ENCODE measurements around the gene KIF24.
"Not testable (repeated sequence)": the region's sequence is repeated elsewhere in the genome, so short reads cannot be mapped to it uniquely, and the experiment has no call there.

KIF24 gene

DNA sequence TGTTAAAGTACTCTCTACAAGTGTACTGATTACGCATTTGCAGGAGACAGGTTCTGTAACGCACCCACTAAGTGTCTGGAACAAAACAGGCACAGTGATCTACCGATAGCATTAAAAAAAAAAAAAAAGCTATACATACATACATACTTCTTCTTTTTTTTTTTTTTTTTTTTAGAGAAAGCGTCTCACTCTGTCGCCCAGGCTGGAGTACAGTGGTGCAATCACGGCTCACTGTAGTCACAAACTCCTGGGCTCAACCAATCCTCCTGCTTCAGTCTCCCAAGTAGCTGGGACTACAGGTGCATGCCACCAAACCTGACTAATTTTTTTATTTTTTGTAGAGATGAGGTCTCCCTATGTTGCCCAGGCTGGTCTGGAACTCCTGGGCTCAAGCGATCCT is 7.6 kb downstream of the KIF24 start:
- Mint-ChIP-seq H3K27ac (no peak overlapping the region), H3K4me1 (peaks cover 35% of the 10 kb centered on the region), H3K9me3 (no peaks in the 10 kb centered on the region), H3K36me3 (ENCODE audit: low read depth) (no peaks in the 10 kb centered on the region), H3K4me3 (no peak overlapping the region), H3K27me3 (ENCODE audit: low read depth) (no peaks in the 10 kb centered on the region)
- TF ChIP-seq, protein P1, sequence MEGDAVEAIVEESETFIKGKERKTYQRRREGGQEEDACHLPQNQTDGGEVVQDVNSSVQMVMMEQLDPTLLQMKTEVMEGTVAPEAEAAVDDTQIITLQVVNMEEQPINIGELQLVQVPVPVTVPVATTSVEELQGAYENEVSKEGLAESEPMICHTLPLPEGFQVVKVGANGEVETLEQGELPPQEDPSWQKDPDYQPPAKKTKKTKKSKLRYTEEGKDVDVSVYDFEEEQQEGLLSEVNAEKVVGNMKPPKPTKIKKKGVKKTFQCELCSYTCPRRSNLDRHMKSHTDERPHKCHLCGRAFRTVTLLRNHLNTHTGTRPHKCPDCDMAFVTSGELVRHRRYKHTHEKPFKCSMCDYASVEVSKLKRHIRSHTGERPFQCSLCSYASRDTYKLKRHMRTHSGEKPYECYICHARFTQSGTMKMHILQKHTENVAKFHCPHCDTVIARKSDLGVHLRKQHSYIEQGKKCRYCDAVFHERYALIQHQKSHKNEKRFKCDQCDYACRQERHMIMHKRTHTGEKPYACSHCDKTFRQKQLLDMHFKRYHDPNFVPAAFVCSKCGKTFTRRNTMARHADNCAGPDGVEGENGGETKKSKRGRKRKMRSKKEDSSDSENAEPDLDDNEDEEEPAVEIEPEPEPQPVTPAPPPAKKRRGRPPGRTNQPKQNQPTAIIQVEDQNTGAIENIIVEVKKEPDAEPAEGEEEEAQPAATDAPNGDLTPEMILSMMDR (IDR thresholded peaks at IDR 0.05; ENCODE audit: unreplicated experiment in 3 of 3) = no peak

DNA sequence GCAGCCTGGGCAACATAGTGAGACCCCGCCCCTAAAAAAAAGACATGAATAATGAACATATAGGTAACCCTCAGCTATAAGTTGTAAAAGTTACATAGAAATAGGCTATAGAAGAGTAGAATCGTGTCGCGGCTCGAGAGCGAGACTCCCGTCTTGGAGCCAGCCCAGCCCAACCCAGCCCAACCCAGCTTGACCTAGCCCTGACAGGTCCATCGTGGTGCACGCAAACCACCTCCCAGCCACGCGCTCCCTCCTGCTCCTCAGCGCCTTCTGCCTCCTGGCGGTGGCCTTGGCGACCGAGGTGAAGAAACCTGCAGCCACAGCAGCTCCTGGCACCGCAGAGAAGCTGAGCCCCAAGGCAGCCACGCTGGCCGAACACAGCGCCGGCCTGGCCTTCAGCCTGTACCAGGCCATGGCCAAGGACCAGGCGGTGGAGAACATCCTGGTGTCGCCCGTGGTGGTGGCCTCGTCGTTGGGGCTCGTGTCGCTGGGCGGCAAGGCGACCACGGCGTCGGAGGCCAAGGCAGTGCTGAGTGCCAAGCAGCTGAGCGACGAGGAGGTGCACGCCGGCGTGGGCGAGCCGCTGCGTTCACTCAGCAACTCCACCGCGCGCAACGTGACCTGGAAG is 10.8 kb downstream of the KIF24 start:
- Mint-ChIP-seq H3K36me3 (ENCODE audit: low read depth) (no peaks in the 10 kb centered on the region), H3K9me3 (no peaks in the 10 kb centered on the region), H3K4me3 (no peak overlapping the region)

DNA sequence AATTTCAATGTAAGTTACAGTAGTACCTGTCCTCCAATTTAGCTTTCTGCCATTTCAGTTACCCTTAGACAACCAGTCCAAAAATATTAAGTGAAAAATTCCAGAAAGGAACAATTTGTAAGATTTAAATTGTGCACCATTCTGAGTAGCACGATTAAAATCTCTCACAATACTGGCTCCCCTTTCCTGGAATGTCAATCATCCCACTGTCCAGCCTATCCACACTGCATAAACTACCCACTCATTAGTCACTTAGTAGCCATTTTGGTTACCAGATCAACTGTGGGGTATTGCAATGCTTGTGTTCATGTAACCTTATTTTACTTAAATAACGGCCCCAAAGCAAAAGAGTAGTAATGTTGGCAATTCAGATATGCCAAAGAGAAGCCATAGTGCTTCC is 11.6 kb downstream of the KIF24 start:
- TF ChIP-seq, protein P1 (IDR thresholded peaks at IDR 0.05; ENCODE audit: unreplicated experiment in 3 of 3) = no peak
- H3K27me3 Mint-ChIP-seq (ENCODE audit: low read depth) = no peaks in the 10 kb centered on the region
- no peaks in the 10 kb centered on the region for H3K36me3 Mint-ChIP-seq (ENCODE audit: low read depth)
- H3K4me3 Mint-ChIP-seq = no peak overlapping the region
- peaks cover 10% of the 10 kb centered on the region for H3K4me1 Mint-ChIP-seq
- H3K27ac Mint-ChIP-seq = no peak overlapping the region
- no peaks in the 10 kb centered on the region for H3K9me3 Mint-ChIP-seq

More for the DNA sequence above, 10.8 kb downstream of the KIF24 start:
- Mint-ChIP-seq H3K27ac (no peak overlapping the region), H3K4me1 (peaks cover 16% of the 10 kb centered on the region), H3K27me3 (ENCODE audit: low read depth) (no peaks in the 10 kb centered on the region)
- TF ChIP-seq, protein P1 (IDR thresholded peaks at IDR 0.05; ENCODE audit: unreplicated experiment in 3 of 3) = no peak

DNA sequence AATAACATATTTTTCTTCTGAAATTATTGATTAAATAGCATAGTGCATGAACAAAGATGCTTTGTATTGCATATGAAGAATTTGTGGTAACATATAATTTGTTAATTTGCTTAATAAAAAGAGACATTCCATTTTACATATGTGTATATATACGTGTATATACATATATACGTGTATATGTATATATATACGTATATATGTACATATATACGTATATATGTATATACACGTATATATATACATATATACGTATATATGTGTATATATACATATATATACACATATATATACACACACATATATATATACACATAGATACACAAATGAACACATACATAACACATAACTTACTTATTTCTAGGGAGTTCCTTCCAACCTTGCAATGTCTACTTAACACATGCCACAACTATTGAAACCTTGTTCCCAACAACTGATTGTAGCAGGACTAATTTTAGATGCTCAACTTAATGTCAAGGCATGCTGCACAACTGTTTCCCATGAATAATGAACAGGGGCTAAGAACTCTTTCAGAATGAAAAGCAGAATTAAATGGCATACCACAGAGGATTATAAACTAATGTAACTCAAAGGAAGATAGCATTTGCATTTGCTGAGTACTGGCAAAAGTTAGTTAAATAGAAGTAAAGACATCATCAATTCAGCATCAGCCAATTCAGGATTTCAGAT is 17.4 kb downstream of the KIF24 start:
- peaks cover 5% of the 10 kb centered on the region for H3K4me1 Mint-ChIP-seq
- TF ChIP-seq, protein P1 (IDR thresholded peaks at IDR 0.05; ENCODE audit: unreplicated experiment in 3 of 3) = no peak
- H3K9me3 Mint-ChIP-seq = no peaks in the 10 kb centered on the region
- H3K4me3 Mint-ChIP-seq = peak overlapping the region in 2 of 3 experiments; percentile 77 to 84
- no peaks in the 10 kb centered on the region for H3K27me3 Mint-ChIP-seq (ENCODE audit: low read depth)
- no peaks in the 10 kb centered on the region for H3K36me3 Mint-ChIP-seq (ENCODE audit: low read depth)
- peak overlapping the region; percentile 3 to 26 (median 20) for H3K27ac Mint-ChIP-seq

DNA sequence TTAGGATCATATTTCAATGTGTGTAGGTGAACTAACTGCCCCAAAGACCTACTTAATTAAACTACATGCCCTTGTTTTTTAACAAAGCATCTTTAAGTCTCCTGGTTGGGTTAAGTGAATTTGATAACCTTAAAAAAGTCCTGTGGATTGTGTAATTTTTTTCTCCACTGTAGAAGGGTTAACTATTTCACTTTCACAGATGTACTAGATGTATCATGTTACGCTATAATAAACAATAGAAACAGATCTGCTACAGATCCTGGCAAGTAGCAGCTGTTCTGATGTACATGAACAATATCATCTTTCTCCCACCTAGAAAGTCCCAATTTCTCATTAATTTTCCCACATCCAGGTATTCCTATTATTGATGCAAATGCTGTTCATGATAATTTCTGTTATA is 18.9 kb downstream of the KIF24 start:
- peaks cover 4% of the 10 kb centered on the region for H3K36me3 Mint-ChIP-seq (ENCODE audit: low read depth)
- peak overlapping the region; percentile 22 to 43 (median 41) for H3K27ac Mint-ChIP-seq
- peak overlapping the region; percentile 3 to 95 (median 82) for H3K4me3 Mint-ChIP-seq
- H3K9me3 Mint-ChIP-seq = no peaks in the 10 kb centered on the region
- H3K27me3 Mint-ChIP-seq (ENCODE audit: low read depth) = no peaks in the 10 kb centered on the region
- TF ChIP-seq, protein P1 (IDR thresholded peaks at IDR 0.05; ENCODE audit: unreplicated experiment in 3 of 3) = no peak
- peaks cover 5% of the 10 kb centered on the region for H3K4me1 Mint-ChIP-seq

DNA sequence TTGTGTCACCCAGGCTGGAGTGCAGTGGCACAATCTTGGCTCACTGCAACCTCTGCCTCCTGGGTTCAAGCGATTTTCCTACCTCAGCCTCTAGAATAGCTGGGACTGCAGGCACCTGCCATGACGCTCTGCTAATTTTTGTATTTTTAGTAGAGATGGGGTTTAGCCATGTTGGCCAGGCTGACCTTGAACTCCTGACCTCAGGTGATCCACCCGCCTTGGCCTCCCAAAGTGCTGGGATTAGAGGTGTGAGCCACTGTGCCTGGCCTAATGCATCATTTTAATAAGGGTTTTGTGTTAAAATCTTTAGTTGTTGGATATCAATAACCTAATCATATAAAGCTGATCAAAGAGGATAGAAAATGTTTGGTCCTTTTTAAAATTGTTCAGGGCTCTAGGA is 20.8 kb downstream of the KIF24 start:
- H3K36me3 Mint-ChIP-seq (ENCODE audit: low read depth); H3K27me3 Mint-ChIP-seq (ENCODE audit: low read depth); H3K9me3 Mint-ChIP-seq; H3K27ac Mint-ChIP-seq: not testable (repeated sequence)
- peak overlapping the region in 2 of 3 experiments; percentile 28 to 95 for H3K4me3 Mint-ChIP-seq
- peaks cover 13% of the 10 kb centered on the region for H3K4me1 Mint-ChIP-seq

DNA sequence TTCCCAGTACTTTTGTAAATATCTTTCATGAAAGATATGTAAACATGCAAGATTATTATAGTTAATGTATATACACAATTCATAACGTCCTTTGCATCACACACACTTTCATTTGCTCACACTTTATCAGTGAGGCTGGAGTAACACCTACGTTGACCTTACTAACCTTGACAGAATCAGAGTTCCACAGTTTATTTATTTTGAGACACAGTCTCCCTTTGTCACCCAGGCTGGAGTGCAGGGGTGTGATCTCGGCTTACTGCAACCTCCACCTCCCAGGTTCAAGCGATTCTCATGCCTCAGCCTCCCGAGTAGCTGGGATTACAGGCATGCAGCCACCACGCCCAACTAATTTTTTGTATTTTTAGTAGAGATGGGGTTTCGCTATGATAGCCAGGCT is 28.0 kb downstream of the KIF24 start:
- not testable (repeated sequence) for H3K4me3 Mint-ChIP-seq; H3K4me1 Mint-ChIP-seq; H3K36me3 Mint-ChIP-seq (ENCODE audit: low read depth); H3K27ac Mint-ChIP-seq; H3K27me3 Mint-ChIP-seq (ENCODE audit: low read depth); H3K9me3 Mint-ChIP-seq

Data from nephron (organoid).